Right lobe of liver (tissue), 6 donors: ENCODE results near the gene NOM1. TPM values are rescaled to one million over a fixed set of nuclear protein-coding genes. Genes with fewer than 3 reads are reported as not detected.

Experiments used
- ATAC-seq, 4 donors: fragments of 200-7000 bp; cut with Tn5 transposase; one replicate each; pipeline ENCODE4 v1.9.1; 2020; ENCODE audit warnings: mild to moderate bottlenecking in 4 of 4, moderate library complexity in 4 of 4
- DNase-seq, 3 donors: peaks; one replicate each; pipeline ENCODE4 v3.0.0-alpha.2; 2020
- H3K27ac ChIP-seq, 3 donors: fragments of 200-600 bp; one replicate each; pipeline ENCODE4 v1.8.0; 2022
- H3K27me3 ChIP-seq, 2 donors: fragments of 200-600 bp; one replicate each; pipeline ENCODE4 v1.8.0; 2022
- H3K36me3 ChIP-seq, 4 donors: fragments of 200-600 bp; sonication (generic) in 1 of 4; one replicate each; pipeline versions ENCODE4 v1.5.1 to v1.8.0; 2017 to 2022; ENCODE audit warnings: control low read depth in 1 of 4
- H3K4me1 ChIP-seq, 4 donors: fragments of 200-600 bp; sonication (generic) in 1 of 4; one replicate each; pipeline versions ENCODE4 v1.5.1 to v1.8.0; 2017 to 2022; ENCODE audit warnings: control low read depth in 1 of 4
- H3K4me3 ChIP-seq, 3 donors: fragments of 200-600 bp; one replicate each; pipeline ENCODE4 v1.8.0; 2022
- H3K9me3 ChIP-seq, 4 donors: fragments of 200-600 bp; sonication (generic) in 1 of 4; one replicate each; pipeline versions ENCODE4 v1.5.1 to v1.8.0; 2017 to 2022; ENCODE audit warnings: control low read depth in 1 of 4
- CTCF ChIP-seq, 4 donors: fragments of 200-600 bp in 3 of 4; fragments of 450-650 bp in 1 of 4; IDR thresholded peaks; one replicate each; pipeline versions ENCODE4 v1.5.1 to v1.8.0; 2016 to 2022; ENCODE audit warnings: antibody characterized with exemption in 4 of 4, mild to moderate bottlenecking in 2 of 4
- POLR2A ChIP-seq: fragments of 450-650 bp; IDR thresholded peaks from one replicate; pipeline ENCODE4 v1.6.1; 2017; ENCODE audit warnings: antibody characterized with exemption, mild to moderate bottlenecking
- WGBS: methylation state at CpG from one replicate; pipeline ENCODE4 v1.1.6; 2018; ENCODE audit warnings: low coverage, low lambda C conversion rate; ENCODE audit not compliant: insufficient coverage; ENCODE audit errors: missing lambda C conversion rate; 5-methylcytosine and 5-hydroxymethylcytosine counted together
- intact Hi-C, 2 donors: fragments of 100-400 bp; cut with DNase I; formaldehyde crosslinking; loops; one replicate each; pipeline versions ENCODE4 v1.11.2 to v1.14.1; 2022
- total RNA-seq, 6 experiments: library from RNA; depleted of rRNA in 2 of 6; stranded (reverse); fragments of >200 nt in 2 of 6; fragmentation: NEBNext Ultra II Directional in 3 of 6; extraction: Animal tissue kit (Norgen Biotek cat#: 25700) in 3 of 6; gene quantifications; one replicate each; pipeline versions ENCODE4 v1.1.0 to v1.2.4, GENCODE V29; 2016 to 2023
- donor health status: DM: no; HTN: yes; CAD: no.
- donor health status: DM: no; HTN: no; CAD: no.
- donor health status: DM: no; HTN: no; CAD: no.
- donor health status: DM: no; HTN: yes; CAD: no.
- donor health status: DM: no; HTN: yes; CAD: no.

The NOM1 gene
- total RNA-seq, 6 experiments from 2014 or later = 6.1 to 10.2 (median 8.1) TPM

GRCh38 chr7:156943091-156944041, 6.1 kb upstream of the NOM1 start:
- peak; percentile 29 to 58 (median 51) for ATAC-seq
- WGBS = 45% methylated on average over 19 of the region's 36 CpGs
- H3K27ac ChIP-seq = no peak overlapping the region
- no peak overlapping the region for H3K4me3 ChIP-seq
- H3K9me3 ChIP-seq = no peaks in the 10 kb centered on the region
- TF ChIP-seq CTCF (IDR thresholded peaks at IDR 0.05) (no peak), POLR2A (no peak)
- H3K36me3 ChIP-seq = no peaks in the 10 kb centered on the region
- H3K4me1 ChIP-seq = no peaks in the 10 kb centered on the region
- no peaks in the 10 kb centered on the region for H3K27me3 ChIP-seq
- no peak for DNase-seq
- intact Hi-C loops = no loop called here

GRCh38 chr7:156944876-156945275, 4.6 kb upstream of the NOM1 start:
- Histone ChIP-seq H3K27me3 (no peaks in the 10 kb centered on the region), H3K4me3 (no peak overlapping the region), H3K9me3 (no peaks in the 10 kb centered on the region), H3K36me3 (no peaks in the 10 kb centered on the region), H3K4me1 (no peaks in the 10 kb centered on the region), H3K27ac (no peak overlapping the region)
- WGBS = 30% methylated on average over 5 of the region's 9 CpGs
- intact Hi-C loops = no loop called here
- no peak for TF ChIP-seq CTCF (IDR thresholded peaks at IDR 0.05)
- no peak for TF ChIP-seq POLR2A
- no peak for DNase-seq
- no peak for ATAC-seq

- no peaks in the 10 kb centered on the region for H3K9me3 ChIP-seq
- peaks cover 0 to under 1% (median 0%) of the 10 kb centered on the region in 4 donors for H3K36me3 ChIP-seq
- H3K4me3 ChIP-seq = no peak overlapping the region
- intact Hi-C loops = no loop called here
- DNase-seq = no peak
- peaks cover 0 to 19% (median 8%) of the 10 kb centered on the region in 4 donors for H3K4me1 ChIP-seq
- no peak overlapping the region for H3K27ac ChIP-seq
- H3K27me3 ChIP-seq = no peaks in the 10 kb centered on the region
- no peak for ATAC-seq
- WGBS = 35% methylated on average over 5 of the region's 12 CpGs
- TF ChIP-seq POLR2A = no peak
- TF ChIP-seq CTCF (IDR thresholded peaks at IDR 0.05) = no peak
Measured at GRCh38 chr7:156947120-156947843, 2.2 kb upstream of the NOM1 start.

GRCh38 chr7:156948361-156948760, 1.2 kb upstream of the NOM1 start:
- Histone ChIP-seq H3K4me1 (peaks cover 0 to 19% (median 8%) of the 10 kb centered on the region in 4 donors), H3K4me3 (peak overlapping the region in 1 of 3 donors; percentile 100), H3K27me3 (no peaks in the 10 kb centered on the region), H3K36me3 (peaks cover 0 to 9% (median 2%) of the 10 kb centered on the region in 4 donors), H3K9me3 (no peaks in the 10 kb centered on the region), H3K27ac (no peak overlapping the region)
- intact Hi-C loops = no loop called here
- ATAC-seq (no peak), DNase-seq (no peak)
- WGBS = 90% methylated on average over 12 of the region's 12 CpGs
- TF ChIP-seq CTCF (IDR thresholded peaks at IDR 0.05) (no peak), POLR2A (no peak)
